Activated gamma-delta T cell (primary cell): ENCODE measurements around the gene PAIP2.
"Not testable (repeated sequence)": the region's sequence is repeated elsewhere in the genome, so short reads cannot be mapped to it uniquely, and the experiment has no call there.

Experiments used
- DNase-seq: peaks from one replicate; lab custom pipeline; 2025; lab: John Stamatoyannopoulos, UW

The PAIP2 gene

DNA sequence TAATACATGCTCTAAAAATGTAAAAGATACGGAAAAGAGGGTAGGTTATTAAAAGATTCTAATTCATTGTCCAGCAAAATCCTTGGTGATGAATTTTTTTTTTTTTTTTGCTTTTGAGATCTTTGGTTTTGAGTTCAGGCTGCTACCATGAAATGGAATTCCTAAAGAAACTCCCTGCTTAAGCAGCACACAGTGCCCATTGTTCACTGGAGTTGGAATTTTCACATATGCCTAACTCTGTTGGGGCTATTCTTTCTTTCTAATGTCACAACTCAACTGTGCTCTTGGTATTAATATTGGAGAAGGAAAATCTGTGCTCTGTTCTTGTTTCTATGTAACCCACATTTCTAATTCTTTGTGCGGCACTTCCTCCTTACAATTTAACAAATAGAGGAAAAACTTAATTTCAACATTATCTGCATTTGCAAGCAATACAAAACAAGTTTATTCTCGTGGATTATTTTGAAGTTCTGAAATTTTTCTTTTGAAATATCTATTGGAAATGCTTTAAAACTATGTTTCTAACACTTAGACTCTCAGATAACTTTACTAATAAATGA lies 26.5 kb upstream of the PAIP2 start:
- DNase-seq: no peak

DNA sequence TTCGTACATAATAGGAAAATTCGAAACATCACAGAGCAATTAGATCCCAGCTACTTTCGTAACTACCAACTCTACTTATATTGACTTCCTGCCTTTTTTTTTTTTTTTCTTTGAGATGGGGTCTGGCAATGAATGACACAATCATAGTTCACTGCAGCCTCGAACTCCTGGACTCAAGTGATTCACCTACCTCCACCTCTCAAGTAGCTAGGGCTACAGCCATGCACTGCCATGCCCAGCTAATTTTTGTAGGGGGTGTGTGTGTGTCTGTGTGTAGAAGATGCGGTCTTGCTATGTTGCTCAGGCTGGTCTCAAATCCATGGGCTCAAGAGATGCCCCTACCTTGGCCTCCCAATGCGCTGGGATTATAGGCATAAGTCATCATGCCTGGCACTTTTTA lies 5.8 kb upstream of the PAIP2 start:
- DNase-seq: no peak

DNA sequence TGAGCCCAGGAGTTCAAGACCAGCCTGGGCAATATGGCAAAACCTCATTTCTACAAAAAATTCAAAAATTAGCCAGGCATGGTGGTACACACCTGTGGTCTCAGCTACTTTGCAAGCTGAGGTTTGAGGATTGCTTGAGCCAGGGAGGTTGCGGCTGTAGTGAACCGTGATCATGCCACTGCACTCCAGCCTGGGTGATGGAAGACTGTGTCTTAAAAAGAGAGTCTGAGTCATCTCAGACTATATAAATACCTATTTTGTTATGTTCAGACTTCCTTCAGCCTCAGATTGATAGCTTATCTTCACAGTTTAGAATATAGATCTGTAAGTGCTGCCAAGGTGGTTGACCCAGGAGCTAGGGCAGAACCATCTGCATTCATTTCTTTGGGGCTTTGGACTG lies 1.6 kb upstream of the PAIP2 start:
- no peak for DNase-seq

DNA sequence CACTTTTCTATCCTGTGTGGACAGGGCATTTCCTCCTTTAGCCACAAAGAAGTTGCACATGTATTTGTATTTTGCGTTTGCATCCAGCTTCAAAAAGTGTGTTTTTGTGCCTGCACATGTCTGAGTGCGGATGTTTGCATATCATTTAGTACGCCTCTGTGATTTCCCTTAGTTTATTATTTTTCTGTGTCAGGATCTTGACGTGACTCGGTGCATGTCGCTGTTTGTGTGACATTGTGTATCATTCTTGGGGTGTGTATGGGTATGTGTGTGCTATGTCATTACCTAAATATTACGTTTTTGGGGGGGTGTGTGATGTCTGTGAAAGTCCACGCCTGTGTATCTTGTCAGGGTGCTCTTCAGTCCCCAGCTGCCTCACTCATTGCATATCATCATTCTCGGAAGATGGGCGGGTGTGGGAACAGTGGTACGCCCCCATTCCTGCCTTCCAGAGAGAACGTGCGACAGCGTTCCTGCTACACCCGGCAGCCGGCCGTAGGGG lies 416 bp upstream of the PAIP2 start:
- DNase-seq: no peak

DNA sequence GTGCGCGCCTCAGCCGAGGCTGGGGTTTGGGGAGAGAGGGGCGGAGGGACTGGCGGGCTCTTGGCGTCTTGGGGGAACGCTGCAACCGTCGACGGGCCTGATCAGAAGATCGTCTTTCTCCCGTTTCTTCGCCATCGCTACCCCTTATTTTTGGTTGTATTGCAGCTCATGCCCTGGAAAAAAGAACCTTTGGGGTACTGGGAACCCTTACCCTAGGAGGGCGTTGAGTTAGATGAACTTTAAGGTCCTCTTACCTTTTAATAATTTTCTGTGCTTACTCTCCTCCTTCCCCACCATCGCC lies 719 bp downstream of the PAIP2 start:
- peak; percentile 70 for DNase-seq

DNA sequence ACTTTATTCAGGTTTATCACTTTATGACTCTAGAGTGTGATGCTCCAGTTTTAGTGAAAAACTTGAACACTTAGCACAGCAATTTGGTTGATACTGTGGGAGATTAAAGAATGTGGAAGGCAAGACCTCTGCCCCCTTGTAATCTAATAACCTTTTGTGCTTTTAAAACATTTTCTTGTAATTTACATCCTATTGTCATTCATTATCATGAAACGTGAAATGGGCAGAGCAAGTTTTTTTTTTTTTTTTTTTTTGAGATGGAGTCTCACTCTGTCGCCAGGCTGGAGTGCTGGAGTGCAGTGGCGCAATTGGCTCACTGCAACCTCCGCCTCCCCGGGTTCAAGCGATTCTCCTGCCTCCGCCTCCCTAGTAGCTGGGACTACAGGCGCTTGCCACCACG lies 1.8 kb downstream of the PAIP2 start:
- DNase-seq: no peak

DNA sequence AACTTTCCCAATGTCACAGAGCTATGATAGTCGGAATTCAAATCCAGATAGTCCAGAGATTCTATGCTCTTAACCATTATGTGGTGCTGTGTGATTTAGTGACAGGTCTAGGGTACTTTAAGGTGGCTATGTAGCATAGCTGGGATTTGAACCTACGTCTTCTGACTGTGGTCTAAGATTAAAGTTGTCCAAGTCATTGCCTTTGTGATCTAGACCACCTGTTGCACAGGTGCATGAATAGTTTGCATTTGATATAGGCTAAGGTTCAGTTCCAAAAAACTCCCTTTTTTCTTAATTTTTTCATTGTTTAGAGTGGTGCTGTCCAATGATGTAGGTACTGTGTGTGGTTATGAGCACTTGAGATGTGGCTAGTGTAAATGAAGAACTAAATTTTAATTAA lies 2.5 kb downstream of the PAIP2 start:
- no peak for DNase-seq

DNA sequence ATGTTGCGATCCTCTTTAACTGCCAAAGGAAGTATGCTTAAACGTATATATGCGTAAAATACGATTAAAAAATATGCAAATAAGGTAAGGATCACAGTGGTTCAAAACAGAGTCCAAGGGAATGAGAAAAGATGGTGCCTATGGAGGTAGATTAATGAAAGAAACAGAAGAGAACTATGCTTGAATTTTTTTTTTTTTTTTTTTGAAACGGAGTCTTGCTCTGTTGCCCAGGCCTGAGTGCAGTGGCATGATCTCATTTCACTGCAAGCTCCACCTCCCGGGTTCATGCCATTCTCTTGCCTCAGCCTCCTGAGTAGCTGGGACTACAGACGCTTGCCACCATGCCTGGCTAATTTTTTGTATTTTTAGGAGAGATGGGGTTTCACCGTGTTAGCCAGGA lies 3.8 kb downstream of the PAIP2 start:
- DNase-seq: not testable (repeated sequence)

DNA sequence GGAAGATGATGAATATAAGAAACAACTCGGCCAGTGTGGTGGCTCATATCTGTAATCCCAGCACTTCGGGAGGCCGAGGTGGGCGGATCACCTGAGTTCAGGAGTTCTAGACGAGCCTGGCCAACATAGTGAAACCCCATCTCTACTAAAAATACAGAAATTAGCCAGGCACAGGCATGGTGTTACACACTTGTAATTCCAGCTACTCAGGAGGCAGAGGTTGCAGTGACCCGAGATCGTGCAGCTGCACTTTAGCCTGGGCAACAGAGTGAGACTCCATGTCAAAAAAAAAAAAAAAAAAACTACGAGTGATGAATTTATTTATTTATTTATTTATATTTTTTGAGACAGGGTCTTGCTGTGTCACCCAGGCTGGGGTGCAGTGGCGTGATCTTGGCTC lies 6.2 kb downstream of the PAIP2 start:
- DNase-seq: not testable (repeated sequence)

DNA sequence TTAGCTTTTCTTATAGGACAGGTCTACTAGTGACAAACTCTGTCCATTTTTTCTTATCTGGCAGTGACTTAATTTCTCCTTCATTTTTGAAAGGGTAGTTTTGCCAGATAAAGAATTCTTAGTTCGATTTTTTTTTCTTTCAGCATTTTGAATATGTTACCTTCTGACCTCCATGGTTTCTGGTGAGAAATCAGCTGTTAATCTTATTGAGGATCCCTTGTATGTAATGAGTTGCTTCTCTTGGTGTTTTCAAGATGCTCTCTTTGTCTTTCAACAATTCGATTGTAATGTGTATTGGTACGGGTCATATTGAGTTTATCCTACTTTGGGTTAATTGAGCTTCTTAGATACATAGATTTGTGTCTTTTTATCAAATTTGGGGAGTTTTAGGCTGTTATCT lies 12.5 kb downstream of the PAIP2 start:
- no peak for DNase-seq

DNA sequence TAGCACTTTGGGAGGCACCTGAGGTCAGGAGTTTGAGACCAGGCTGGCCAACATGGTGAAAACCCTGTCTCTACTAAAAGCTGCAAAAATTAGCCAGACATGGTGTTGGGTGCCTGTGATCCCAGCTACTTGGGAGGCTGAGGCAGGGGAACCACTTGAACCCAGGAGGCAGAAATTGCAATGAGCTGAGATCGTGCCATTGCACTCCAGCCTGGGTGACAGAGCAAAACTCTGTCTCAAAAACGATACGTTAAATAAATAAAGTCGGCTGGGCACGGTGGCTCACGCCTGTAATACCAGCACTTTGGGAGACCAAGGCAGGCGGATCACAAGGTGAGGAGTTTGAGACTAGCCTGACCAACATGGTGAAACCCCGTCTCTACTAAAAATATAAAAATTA lies 14.2 kb downstream of the PAIP2 start:
- DNase-seq: not testable (repeated sequence)

DNA sequence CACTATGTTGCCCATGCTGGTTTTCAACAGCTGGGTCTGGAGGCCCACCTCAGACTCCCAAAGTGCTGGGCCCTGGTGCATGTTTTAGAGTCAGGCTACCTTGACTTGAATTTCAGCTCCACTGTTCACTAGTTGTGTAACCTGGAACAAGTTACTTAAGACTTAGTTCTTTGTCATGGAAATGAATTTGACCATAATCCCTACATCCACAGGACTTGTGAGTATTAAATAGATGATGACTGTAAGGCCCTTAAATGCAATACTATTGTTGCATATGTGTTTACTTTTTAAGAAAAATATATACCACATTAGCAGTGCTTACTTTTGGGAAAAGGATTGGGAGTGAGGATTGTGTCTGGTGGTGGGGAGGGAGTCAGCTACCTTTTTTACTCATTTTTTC lies 16.4 kb downstream of the PAIP2 start:
- DNase-seq: no peak

DNA sequence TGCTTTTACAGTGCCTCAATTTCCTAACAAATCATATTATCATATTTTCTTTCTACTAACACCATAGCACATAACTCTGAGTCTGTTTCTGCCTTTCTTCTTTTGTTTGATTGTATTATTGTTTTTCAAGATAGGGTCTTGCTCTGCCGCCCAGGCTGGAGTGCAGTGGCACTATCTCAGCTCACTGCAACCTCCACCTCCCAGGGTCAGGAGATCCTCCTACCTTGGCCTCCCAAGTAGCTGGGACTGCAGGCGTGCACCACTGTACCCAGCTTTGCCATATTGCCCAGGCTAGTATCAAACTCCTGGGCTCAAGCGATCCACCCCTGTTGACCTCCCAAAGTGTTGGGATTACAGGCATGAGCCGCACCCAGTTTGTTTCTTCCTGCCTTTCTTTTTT lies 18.7 kb downstream of the PAIP2 start:
- no peak for DNase-seq

DNA sequence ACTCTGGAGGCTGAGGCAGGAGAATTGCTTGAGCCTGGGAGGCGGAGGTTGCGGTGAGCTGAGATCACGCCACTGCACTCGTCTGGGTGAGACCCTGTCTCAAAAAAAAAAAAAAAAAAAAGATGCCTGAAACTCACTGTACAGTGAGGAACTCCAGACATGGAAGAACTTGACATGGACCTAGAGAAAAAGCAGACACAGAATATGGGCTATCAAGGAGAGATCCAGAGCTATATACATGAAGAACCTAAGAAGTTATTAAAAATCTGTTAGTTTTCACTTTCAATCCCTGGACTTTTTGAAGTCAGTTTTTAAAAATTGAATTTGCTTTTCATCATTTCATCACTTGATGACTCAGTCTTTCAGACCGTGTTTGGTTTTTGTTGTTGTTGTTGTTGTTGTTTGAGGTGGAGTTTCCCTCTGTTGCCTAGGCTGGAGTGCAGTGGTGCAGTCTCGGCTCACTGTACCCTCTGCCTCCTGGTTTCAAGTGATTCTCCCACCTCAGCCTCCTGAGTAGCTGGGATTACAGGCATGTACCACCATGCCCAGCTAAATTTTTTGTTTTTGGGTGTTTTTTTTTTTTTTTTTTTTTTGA lies 20.3 kb downstream of the PAIP2 start:
- DNase-seq: no peak

DNA sequence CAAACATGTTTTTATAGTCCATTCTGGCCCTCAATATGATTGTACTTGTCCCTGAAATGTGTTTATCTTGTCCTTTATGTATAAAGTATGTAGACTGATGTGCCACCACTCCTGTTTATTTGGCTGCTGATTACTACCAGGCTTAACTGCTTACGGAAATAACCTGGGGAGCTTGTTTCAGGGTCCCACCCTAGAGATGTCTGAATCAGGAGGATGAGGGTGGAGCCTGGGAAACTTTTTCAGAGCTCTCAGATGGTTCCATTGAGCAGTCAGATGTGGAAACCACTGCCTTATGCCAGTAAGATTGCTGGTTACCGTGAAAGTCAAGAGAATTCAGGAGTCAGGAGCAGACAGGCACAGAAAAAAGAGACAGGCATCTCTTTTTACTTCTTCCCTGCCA lies 22.3 kb downstream of the PAIP2 start:
- DNase-seq: no peak

DNA sequence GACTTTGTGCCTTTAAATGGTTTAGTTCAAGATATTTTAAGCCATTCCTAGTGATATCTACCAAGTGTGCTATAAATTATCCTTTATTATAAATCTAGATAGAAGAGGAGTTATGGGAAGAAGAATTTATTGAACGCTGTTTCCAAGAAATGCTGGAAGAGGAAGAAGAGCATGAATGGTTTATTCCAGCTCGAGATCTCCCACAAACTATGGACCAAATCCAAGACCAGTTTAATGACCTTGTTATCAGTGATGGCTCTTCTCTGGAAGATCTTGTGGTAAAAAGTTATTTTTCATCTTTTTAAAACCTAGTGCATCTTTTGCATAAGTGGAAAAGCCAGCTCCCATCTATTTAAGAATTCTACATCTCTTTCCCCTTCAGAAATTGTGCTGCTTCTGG lies 22.8 kb downstream of the PAIP2 start:
- DNase-seq: no peak

DNA sequence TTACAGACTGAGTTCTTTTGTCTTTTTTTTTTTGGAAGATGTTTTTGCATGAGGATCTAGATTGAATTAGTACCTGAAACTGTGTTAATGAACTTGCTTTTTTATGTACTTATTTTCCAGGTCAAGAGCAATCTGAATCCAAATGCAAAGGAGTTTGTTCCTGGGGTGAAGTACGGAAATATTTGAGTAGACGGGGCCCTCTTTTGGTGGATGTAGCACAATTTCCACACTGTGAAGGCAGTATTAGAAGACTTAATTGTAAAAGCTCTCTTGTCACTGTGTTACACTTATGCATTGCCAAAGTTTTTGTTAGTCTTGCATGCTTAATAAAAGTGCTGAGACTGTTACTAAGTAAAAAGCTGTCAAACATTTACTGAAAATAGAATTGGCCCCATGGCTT lies 27.0 kb downstream of the PAIP2 start:
- no peak for DNase-seq

DNA sequence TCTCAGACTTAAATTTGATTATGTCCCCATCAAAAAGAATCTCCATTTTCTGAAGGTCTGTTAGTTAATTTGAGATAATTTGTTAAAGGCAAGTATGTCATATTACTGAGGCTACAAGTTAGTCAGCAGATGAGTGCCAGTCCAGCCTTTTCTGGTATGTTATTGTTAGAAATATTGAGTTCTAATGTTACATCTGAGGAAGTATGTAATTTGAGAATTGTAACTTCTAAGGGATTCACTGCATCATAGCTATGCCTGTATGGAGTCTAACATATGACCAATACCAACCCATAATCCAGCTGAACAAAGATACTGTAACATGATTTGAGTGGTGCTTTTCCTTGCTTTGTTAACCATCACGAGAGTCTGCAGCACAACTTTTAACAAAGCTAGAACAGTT lies 27.5 kb downstream of the PAIP2 start:
- DNase-seq: no peak

DNA sequence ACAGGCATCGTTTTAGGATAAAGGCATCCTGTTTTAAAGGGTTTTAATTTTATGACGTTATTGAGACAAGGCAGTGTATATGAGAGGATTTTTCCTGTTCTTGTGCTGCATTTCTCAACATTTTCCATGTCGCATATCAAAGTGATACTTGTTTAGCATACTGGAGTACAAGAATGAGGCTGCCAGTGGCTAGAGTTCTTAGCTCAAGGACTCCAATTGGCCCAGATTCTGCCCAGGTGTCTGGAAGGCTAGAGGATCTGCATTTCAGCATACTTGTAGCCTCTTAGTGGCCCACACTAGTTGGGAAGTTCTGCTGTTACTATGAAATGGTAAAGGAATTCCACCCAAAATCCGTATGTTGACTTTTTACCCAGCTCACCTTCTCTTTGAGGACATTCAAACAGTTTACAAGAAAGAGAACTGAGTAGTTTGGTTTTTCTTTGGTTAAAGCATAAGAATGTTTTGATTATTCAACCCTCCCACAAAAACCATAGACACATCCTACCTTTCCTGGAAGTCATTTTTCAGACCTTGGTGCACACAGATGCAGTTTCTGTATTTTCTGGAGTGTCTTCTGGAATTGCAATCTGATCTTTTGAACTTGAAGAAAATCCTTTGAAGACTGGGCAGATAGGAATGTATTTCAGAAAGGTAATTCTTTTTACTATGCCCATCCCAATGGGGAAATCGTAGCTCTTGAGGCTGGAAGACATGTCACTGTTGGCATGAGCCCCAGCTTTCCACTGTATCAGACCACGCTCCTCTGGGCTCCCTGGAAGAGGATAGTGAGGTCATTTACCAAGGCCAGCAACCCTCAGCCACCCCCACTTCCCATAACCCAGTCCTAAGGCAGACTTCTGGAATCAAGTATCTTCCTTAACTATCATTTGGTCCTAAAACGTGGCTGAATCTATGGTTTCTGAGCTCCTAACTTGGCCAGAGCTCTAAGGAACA lies 30.1 kb downstream of the PAIP2 start:
- DNase-seq: no peak

DNA sequence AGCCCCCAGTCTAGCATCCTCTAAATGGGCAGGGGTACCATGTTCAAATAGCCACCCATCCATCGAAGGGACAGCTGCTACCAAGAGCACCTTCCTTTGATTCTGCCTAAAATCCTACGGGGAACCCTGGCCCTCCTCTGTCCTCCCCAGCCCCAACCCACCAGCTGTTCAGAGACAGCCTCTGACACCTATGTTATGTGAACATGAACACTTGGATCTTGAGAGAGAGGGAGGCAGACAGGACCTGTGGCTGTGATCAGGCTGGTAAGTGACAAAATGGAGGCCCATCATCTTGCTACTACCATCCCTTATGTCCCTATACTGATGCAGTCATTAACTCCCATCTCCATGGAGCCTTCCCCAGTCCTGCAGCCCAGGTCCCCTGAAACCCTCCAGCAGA lies 33.3 kb downstream of the PAIP2 start:
- no peak for DNase-seq

DNA sequence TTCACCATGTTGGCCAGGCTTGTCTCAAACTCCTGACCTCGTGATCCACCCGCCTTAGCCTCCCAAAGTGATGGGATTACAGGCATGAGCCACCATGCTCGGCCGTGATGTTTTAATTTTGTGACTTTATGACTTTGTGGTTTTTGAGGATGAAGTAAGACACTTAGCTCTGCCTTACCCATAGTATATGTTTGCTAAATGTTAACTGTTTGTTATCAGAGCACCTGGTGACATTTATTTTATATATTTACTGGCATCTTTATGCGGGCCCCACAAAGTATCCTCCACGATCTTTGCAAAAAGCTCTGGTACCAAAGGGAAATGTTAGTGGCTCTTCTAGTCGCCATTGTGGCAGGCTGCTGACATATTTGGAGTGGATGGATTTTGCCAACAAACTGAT lies 34.7 kb downstream of the PAIP2 start:
- no peak for DNase-seq

DNA sequence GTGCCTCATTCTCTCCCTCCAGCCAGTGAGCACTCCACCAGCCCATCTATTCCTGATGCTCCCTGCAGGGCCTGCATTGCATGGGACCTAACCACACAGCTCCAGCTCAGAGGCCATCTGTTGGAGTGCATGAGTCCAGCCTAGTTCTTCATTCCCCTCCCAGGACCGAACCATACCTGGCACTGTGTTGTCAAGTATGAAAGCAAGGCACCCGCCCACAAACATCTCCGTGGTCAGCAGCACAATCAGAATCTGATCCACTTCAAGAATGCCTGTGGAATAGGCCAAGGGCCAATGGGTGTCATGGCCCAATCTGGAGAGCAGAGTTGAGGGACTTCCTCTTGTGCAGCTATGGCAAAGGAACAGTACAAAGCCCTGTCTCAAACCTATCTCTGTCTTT lies 35.6 kb downstream of the PAIP2 start:
- DNase-seq: no peak

DNA sequence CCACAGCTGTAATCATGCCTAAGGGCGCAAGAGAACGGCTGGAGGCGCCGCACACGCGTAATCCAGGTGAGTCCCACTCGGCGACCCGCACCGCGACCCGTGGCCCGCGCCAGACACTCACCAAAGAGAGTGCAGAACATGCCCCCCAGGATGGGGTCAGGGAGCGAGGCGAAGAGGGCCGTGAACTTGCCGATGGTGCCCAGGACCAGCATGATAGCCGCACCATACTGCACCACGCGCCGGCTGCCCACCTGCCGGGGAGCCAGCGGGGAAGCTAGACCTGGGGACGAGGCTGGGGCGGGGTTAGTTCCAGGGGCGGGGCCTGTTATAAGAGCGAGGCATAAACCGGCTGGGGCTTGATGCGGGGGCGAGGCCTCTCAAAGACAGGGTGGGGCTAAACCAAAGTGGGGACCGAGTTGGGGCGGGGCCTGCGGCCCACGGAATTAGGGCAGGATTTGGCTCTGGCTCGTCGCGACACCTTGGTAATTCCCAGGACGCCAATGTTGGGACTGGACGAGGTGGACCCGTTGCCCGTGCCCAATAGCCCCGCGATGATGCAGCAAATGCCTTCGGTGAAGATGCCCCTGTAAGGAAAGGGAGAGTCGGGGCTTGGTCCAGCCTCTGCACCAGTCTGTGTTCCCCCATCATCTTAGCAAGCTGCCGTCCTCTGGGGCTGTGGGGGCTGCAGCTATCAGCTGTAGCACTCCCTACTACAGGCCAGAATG lies 36.6 kb downstream of the PAIP2 start:
- no peak for DNase-seq
